Measurements from ENCODE around the gene ALX4.
A peak's percentile ranks its signal among the peaks of the same experiment; 100 is the strongest.

ALX4 gene

DNA sequence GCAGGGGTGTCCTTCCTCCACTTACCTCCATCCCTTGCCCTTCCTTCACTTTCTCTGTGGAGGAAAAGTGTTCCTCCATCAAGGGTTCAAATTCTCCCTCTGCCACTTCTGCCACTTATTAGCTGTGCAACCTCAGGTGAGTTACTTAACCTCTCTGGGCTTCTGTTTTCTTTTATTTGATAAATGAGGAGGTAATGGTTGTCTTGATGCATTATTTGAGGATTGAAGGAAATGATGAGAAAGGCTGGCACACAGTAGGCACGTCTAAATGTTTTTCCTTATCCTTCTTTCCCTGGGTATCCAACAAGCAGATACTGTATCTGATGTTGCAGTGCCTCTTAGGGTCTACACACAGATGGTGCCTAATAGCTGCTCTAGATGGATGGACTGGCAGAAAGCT lies 14.3 kb upstream of the ALX4 start:
- peaks cover 95% of the 10 kb centered on the region for H3K27me3 ChIP-seq (ENCODE audit: control insufficient read depth, insufficient read depth, low read length)
- no peak overlapping the region for H3K9ac ChIP-seq (ENCODE audit: low read length)
- no peaks in the 10 kb centered on the region for H3K36me3 ChIP-seq (ENCODE audit: control insufficient read depth, low read depth, low read length)
- no peak overlapping the region for H3K27ac ChIP-seq (ENCODE audit: low read length)
- H3K4me3 ChIP-seq (ENCODE audit: low read length): no peak overlapping the region
- no peaks in the 10 kb centered on the region for H3K9me3 ChIP-seq (ENCODE audit: control insufficient read depth, low read depth, low read length)
- H3K4me1 ChIP-seq (ENCODE audit: control insufficient read depth, low read depth, low read length): no peaks in the 10 kb centered on the region

DNA sequence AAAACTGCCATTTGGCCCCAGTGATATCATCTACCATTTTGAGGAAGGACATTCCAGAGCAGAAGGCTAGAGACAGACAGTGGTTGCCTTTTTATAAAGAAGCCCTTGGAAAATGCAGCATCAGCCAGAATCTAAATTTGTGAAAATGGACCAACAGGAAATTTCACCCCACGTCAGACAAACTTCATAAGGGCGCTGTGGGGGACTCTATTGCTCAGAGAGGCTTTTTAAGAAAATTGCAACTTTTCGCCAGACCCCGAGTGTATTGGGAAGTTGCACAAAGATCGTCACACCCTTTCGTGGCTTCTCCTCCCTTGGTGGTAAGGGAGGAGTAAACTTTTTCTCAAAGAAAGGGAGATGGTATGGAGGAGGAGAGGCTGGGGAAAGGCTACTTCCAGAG lies 12.3 kb upstream of the ALX4 start:
- peaks cover 100% of the 10 kb centered on the region for H3K27me3 ChIP-seq (ENCODE audit: control insufficient read depth, insufficient read depth, low read length)
- H3K36me3 ChIP-seq (ENCODE audit: control insufficient read depth, low read depth, low read length): no peaks in the 10 kb centered on the region
- H3K4me3 ChIP-seq (ENCODE audit: low read length): no peak overlapping the region
- H3K27ac ChIP-seq (ENCODE audit: low read length): no peak overlapping the region
- no peak overlapping the region for H3K9ac ChIP-seq (ENCODE audit: low read length)
- no peaks in the 10 kb centered on the region for H3K9me3 ChIP-seq (ENCODE audit: control insufficient read depth, low read depth, low read length)
- H3K4me1 ChIP-seq (ENCODE audit: control insufficient read depth, low read depth, low read length): no peaks in the 10 kb centered on the region

DNA sequence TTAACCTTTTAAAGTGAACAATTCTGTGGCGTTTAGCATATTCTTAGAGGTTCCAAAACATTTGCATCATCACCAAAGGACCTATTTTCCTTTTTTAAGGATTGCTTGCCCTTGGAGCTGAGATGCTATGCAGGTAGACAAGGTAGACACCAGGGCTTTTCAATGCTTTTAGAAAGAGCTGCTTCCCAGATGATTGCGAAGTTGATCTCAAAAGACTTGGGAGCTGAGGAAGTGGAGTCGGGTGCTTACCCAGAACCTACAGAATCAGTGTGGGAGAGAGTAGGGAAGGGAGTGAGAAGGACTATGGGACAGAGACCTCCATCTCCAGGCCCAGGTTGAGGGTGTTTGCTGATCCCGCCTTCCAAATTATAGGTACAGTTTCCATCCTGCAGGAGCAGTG lies 11.1 kb upstream of the ALX4 start:
- Histone ChIP-seq H3K4me3 (ENCODE audit: low read length) (no peak overlapping the region), H3K4me1 (ENCODE audit: control insufficient read depth, low read depth, low read length) (no peaks in the 10 kb centered on the region), H3K27ac (ENCODE audit: low read length) (no peak overlapping the region), H3K36me3 (ENCODE audit: control insufficient read depth, low read depth, low read length) (no peaks in the 10 kb centered on the region), H3K27me3 (ENCODE audit: control insufficient read depth, insufficient read depth, low read length) (peaks cover 100% of the 10 kb centered on the region), H3K9ac (ENCODE audit: low read length) (no peak overlapping the region), H3K9me3 (ENCODE audit: control insufficient read depth, low read depth, low read length) (no peaks in the 10 kb centered on the region)

DNA sequence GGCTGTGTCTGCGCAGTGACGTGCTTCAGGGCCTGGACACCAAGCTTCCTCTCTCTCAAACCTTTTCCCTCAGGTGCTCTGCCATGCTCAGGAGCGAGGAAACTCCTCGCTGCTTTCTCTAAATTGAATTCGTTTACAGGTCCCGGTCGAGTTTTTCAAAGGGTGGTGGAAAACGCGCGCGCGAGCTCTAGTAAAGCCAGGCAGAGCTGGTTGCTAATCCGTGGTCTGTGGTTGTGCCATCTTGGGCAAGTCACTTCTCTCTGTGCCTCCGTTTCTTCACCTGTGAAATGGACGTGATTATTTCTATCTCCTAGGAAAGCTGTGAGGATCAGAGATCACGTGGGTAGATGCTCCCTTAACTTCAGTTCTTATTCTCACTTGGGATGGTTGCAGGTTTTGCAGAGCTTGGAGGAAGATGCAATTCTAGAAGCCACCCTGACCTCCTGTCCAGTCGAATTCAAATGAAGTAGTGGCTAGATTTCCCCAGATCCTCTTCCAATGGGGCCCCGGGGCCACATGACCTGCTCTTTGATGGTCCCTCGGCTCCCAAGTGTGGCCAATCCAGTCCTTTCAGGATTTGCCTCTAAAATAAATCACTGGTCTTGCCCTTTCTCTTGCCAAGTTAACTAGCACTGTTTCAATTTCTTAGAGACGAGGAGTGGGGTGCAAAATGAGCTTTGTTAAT lies 10.5 kb upstream of the ALX4 start:
- peaks cover 100% of the 10 kb centered on the region for H3K27me3 ChIP-seq (ENCODE audit: control insufficient read depth, insufficient read depth, low read length)
- no peaks in the 10 kb centered on the region for H3K36me3 ChIP-seq (ENCODE audit: control insufficient read depth, low read depth, low read length)
- no peak overlapping the region for H3K9ac ChIP-seq (ENCODE audit: low read length)
- H3K9me3 ChIP-seq (ENCODE audit: control insufficient read depth, low read depth, low read length): no peaks in the 10 kb centered on the region
- peak overlapping the region; percentile 51 for H3K4me3 ChIP-seq (ENCODE audit: low read length)
- H3K4me1 ChIP-seq (ENCODE audit: control insufficient read depth, low read depth, low read length): no peaks in the 10 kb centered on the region
- H3K27ac ChIP-seq (ENCODE audit: low read length): no peak overlapping the region

DNA sequence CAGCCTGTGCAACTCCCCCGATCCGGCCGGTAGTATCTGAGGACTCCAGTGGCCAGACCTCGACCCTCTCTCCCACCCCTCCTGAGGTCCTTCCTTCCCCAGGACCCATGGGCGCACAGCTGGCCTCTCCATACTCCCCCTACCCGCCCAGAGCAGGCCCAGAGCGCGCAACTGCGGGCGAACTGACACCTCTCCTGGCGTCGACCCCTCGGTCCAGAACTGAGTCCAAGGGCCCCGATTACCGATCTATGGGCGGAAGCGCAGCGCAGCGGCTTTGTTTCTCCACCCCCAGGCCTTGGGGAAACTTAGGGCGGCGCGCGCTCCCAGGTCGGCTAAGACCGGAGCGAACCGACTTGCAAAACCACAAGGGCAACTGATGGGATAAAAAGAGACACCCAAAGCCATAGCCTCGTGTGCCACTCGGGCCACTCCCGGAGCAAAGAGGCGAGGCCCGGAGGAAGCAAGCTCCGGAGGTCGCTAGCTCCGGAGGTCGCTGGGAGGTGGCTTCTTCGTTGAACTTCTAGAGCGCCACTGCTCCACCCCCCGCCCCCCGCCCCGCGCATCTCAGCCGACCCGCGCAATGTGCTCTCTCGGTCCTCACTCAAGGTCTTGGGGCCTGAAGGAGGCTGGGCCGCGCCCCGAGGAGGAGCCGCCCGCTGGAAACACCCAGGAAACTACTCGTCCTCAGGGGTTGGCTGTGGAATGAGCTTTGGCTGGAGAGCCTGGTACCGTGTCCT lies 9.8 kb upstream of the ALX4 start:
- Histone ChIP-seq H3K9me3 (ENCODE audit: control insufficient read depth, low read depth, low read length) (no peaks in the 10 kb centered on the region), H3K36me3 (ENCODE audit: control insufficient read depth, low read depth, low read length) (no peaks in the 10 kb centered on the region), H3K9ac (ENCODE audit: low read length) (no peak overlapping the region), H3K27me3 (ENCODE audit: control insufficient read depth, insufficient read depth, low read length) (peaks cover 100% of the 10 kb centered on the region), H3K27ac (ENCODE audit: low read length) (no peak overlapping the region), H3K4me3 (ENCODE audit: low read length) (peak overlapping the region; percentile 51), H3K4me1 (ENCODE audit: control insufficient read depth, low read depth, low read length) (no peaks in the 10 kb centered on the region)

DNA sequence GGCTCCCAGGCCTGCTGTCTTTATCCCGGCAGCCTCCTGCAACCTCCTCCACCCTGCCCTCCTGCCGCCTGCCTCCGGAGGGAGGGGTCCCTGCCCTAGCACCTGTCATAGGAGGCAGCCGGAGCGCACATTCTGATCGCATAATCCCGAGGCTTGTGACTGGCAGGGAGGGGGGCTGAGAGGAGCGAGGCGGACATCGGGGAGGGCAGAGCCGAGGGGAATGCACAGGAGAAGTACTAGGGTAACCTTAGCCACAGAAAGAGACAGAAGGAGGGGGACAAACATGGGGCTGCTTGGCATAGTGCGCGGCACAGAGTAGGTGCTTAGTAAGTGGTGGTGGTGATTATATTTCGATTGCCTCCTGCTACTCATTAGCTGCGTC lies 9.2 kb upstream of the ALX4 start:
- no peak overlapping the region for H3K9ac ChIP-seq (ENCODE audit: low read length)
- H3K27me3 ChIP-seq (ENCODE audit: control insufficient read depth, insufficient read depth, low read length): peaks cover 100% of the 10 kb centered on the region
- H3K4me1 ChIP-seq (ENCODE audit: control insufficient read depth, low read depth, low read length): no peaks in the 10 kb centered on the region
- peak overlapping the region; percentile 51 for H3K4me3 ChIP-seq (ENCODE audit: low read length)
- H3K36me3 ChIP-seq (ENCODE audit: control insufficient read depth, low read depth, low read length): no peaks in the 10 kb centered on the region
- H3K9me3 ChIP-seq (ENCODE audit: control insufficient read depth, low read depth, low read length): no peaks in the 10 kb centered on the region
- H3K27ac ChIP-seq (ENCODE audit: low read length): no peak overlapping the region

DNA sequence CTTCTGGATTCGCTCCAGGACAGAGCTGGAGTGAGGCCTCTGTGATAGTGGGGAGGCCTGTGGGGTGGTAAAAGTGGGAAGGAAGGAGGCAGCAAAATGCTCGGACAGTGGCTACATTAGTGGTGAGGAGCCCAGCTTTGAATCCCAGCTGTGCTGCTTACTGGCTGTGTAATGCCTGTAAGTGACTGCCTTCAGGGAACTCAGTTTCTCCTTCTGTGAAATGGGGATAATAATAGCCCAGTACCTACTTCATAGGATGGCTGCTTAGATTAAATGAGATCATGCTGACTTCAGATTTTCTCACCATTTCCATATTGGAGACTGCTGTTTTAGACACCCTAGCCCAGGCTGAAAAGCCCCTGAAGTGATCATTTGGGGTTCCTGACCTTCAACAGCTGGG lies 8.4 kb upstream of the ALX4 start:
- no peak overlapping the region for H3K4me3 ChIP-seq (ENCODE audit: low read length)
- no peak overlapping the region for H3K9ac ChIP-seq (ENCODE audit: low read length)
- no peaks in the 10 kb centered on the region for H3K4me1 ChIP-seq (ENCODE audit: control insufficient read depth, low read depth, low read length)
- peaks cover 100% of the 10 kb centered on the region for H3K27me3 ChIP-seq (ENCODE audit: control insufficient read depth, insufficient read depth, low read length)
- no peaks in the 10 kb centered on the region for H3K9me3 ChIP-seq (ENCODE audit: control insufficient read depth, low read depth, low read length)
- H3K36me3 ChIP-seq (ENCODE audit: control insufficient read depth, low read depth, low read length): no peaks in the 10 kb centered on the region
- no peak overlapping the region for H3K27ac ChIP-seq (ENCODE audit: low read length)

DNA sequence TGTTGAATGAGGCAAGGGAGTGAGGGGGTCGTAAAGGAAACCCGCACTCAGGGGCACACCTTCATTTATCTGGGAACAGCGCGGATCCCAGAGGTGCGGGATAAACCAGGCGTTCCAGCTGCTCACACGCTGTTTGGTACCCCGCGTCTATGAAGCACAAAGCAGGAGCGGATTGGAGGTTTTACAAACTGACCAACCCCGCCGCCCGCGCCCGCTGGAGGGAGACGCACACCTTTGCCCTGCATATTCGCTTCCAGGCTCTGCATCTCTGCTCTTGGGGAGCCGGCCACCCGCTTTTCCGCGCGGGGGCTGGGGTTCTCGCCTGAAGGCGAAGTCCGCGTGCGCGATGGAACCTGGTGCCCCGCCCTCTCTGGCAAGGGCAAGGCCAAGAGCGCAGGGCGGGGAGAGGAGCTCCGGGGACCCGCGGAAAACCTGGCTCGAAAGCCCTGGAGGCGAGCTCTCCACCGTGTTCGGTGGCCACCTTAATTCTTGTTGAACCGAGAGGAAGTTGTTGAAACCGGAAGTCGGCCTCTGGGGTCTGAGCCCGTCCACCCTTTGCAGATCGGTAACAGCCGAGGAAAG lies 6.8 kb upstream of the ALX4 start:
- H3K9me3 ChIP-seq (ENCODE audit: control insufficient read depth, low read depth, low read length): no peaks in the 10 kb centered on the region
- H3K4me1 ChIP-seq (ENCODE audit: control insufficient read depth, low read depth, low read length): no peaks in the 10 kb centered on the region
- H3K36me3 ChIP-seq (ENCODE audit: control insufficient read depth, low read depth, low read length): no peaks in the 10 kb centered on the region
- no peak overlapping the region for H3K9ac ChIP-seq (ENCODE audit: low read length)
- H3K27ac ChIP-seq (ENCODE audit: low read length): no peak overlapping the region
- H3K27me3 ChIP-seq (ENCODE audit: control insufficient read depth, insufficient read depth, low read length): peaks cover 100% of the 10 kb centered on the region
- peak overlapping the region; percentile 37 for H3K4me3 ChIP-seq (ENCODE audit: low read length)

DNA sequence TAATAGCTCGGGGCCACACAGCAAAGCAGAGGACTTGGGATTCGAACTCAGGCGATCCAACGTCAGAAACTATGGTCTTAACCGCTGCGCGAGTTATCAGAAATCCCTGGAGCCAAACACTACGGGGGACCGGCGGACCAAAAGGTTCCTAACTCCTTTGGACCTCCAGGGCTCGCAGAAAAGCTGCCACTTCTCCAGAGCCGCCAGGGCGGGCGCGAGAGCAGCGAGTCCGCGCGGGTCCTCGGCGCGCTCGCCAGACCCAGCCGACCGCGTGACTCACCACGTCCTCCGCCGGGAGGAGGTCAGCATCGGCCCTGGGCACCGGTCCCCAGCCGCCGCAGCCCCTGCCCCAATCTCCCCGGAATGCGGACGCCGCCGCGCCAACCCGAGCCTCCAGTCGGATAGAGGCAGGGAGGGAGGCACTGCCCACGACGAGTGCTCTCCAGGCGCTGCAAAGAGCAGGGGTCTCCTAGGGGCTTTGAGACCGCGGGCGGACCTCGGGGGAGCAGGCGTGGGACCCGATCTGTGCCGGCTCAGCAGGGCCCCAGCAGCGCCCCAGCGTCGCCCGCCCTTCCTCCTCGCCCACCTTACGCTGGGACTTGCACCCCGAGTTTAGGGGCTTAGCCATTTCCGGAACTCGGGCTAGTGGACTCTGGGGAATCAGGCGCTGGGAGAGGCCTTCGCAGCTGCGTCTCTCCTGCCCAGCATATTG lies 6.2 kb upstream of the ALX4 start:
- H3K4me1 ChIP-seq (ENCODE audit: control insufficient read depth, low read depth, low read length): peaks cover under 1% of the 10 kb centered on the region
- no peak overlapping the region for H3K27ac ChIP-seq (ENCODE audit: low read length)
- no peak overlapping the region for H3K9ac ChIP-seq (ENCODE audit: low read length)
- H3K9me3 ChIP-seq (ENCODE audit: control insufficient read depth, low read depth, low read length): no peaks in the 10 kb centered on the region
- H3K4me3 ChIP-seq (ENCODE audit: low read length): peak overlapping the region; percentile 37
- H3K36me3 ChIP-seq (ENCODE audit: control insufficient read depth, low read depth, low read length): no peaks in the 10 kb centered on the region
- peaks cover 100% of the 10 kb centered on the region for H3K27me3 ChIP-seq (ENCODE audit: control insufficient read depth, insufficient read depth, low read length)

DNA sequence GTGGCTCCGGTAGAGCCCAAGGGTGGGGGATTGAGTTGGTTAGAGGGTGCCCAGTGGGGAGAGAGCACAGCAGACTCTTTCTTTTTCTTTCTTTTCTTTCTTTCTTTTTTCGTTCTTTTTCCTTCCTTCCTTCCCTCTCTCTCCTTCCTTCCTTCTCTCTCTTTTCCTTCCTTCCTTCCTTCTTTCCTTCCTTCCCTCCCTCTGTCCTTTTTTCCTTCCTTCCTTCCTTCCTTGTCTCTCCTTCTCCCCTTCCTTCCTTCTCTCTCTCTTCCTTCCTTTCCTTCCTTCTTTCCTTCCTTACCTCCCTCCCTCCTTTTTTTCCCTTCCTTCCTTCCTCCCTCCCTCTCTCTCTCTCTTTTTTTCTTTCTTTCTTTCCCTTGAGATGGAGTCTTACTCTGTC lies 4.8 kb upstream of the ALX4 start:
- peaks cover 100% of the 10 kb centered on the region for H3K27me3 ChIP-seq (ENCODE audit: control insufficient read depth, insufficient read depth, low read length)
- peaks cover 6% of the 10 kb centered on the region for H3K4me1 ChIP-seq (ENCODE audit: control insufficient read depth, low read depth, low read length)
- no peak overlapping the region for H3K9ac ChIP-seq (ENCODE audit: low read length)
- H3K27ac ChIP-seq (ENCODE audit: low read length): no peak overlapping the region
- no peaks in the 10 kb centered on the region for H3K9me3 ChIP-seq (ENCODE audit: control insufficient read depth, low read depth, low read length)
- H3K36me3 ChIP-seq (ENCODE audit: control insufficient read depth, low read depth, low read length): no peaks in the 10 kb centered on the region
- H3K4me3 ChIP-seq (ENCODE audit: low read length): no peak overlapping the region

DNA sequence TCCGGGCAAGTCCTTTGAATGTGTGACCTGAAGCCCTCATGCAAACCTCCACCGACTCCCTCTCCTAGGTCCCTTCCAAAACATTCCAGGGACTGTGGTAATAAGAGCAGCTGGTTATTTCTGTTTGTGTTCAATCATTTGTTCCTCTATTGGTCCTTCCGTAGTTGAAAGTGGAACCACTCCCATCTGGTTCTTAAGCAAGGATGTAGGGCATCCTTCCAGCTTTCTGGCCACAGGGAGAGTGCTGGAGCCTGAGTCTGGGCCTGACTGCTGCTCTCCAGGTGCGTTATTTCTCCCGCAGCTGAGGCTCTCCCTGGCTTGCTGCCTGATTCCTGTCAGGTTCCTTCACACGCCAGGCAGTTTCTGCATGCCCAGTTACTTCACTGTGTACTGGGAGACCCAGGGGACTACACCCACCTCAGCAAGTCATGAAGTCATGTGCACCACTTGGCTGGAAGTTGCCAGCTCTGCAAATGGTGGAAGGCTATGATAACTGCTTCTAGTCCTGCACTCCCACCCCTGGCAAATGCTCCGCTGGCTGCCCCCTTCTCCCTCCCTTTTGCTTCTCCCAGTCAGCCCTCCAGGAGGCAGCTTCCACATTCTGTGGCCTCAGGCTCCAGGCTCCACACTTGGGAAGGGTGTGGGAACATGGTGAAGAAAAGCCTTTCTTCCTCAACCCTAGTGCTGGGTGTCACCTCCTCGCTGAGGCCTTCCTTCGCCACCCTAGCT lies 4.0 kb upstream of the ALX4 start:
- peaks cover 6% of the 10 kb centered on the region for H3K4me1 ChIP-seq (ENCODE audit: control insufficient read depth, low read depth, low read length)
- no peak overlapping the region for H3K4me3 ChIP-seq (ENCODE audit: low read length)
- H3K9me3 ChIP-seq (ENCODE audit: control insufficient read depth, low read depth, low read length): no peaks in the 10 kb centered on the region
- H3K27me3 ChIP-seq (ENCODE audit: control insufficient read depth, insufficient read depth, low read length): peaks cover 100% of the 10 kb centered on the region
- H3K9ac ChIP-seq (ENCODE audit: low read length): no peak overlapping the region
- no peaks in the 10 kb centered on the region for H3K36me3 ChIP-seq (ENCODE audit: control insufficient read depth, low read depth, low read length)
- no peak overlapping the region for H3K27ac ChIP-seq (ENCODE audit: low read length)

All from iPS-18a (cell line).